Brain microvascular endothelial cell (primary cell): ENCODE results near the gene PRKN.

Experiments
- DNase-seq: peaks from one replicate; pipeline ENCODE4 v3.0.0-alpha.2; 2020
- H3K27ac ChIP-seq: fragments of 250-450 bp; sonication (Bioruptor Pico); 2 replicates; pipeline ENCODE4 v1.5.1; 2020; ENCODE audit warnings: mild to moderate bottlenecking, moderate library complexity
- H3K27me3 ChIP-seq: fragments of 250-450 bp; sonication (Bioruptor Pico); replicated peaks from 2 replicates; pipeline ENCODE4 v1.5.1; 2020; ENCODE audit warnings: mild to moderate bottlenecking
- H3K36me3 ChIP-seq: fragments of 250-450 bp; sonication (Bioruptor Pico); replicated peaks from 2 replicates; pipeline ENCODE4 v1.5.1; 2020; ENCODE audit warnings: mild to moderate bottlenecking
- H3K4me3 ChIP-seq: 2 replicates; pipeline ENCODE4 v1.5.1; 2011; ENCODE audit warnings: low read depth, mild to moderate bottlenecking, control low read depth, low read length, moderate library complexity
- in situ Hi-C: cut with HindIII; loops from 2 replicates; pipeline ENCODE4 v1.10.0; 2017; ENCODE audit warnings: low sequenced_read_pairs, low pct_ligation_motif_present
- TF ChIP-seq, protein P1 (sequence below): IDR thresholded peaks from 2 replicates; pipeline ENCODE4 v1.5.1; 2011; ENCODE audit warnings: low read depth, mild to moderate bottlenecking, moderate library complexity, low read length, control low read depth, inconsistent platforms; ENCODE audit errors: missing control alignments

PRKN gene

DNA sequence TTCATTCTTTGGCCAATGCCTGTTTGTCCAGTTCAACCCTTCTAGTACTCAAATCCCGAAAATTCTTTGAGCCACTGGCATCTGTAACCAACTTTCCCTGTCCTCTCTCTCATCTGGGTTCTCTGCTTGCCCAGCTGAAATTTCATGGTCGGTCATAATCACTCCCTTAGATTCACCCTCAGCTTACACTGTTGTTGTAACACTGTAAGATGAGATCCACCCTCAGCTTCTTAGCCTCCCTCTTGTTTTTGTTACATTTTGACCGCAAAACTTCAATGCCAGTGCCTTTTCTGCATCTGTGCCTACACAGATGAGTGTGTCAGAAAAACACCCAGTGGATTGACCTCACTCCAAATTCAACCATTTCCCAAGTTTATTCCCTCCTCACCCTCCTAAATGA, 1162.6 kb downstream of the PRKN start:
- Histone ChIP-seq H3K36me3 (no peaks in the 10 kb centered on the region), H3K27ac (no peak overlapping the region), H3K27me3 (no peaks in the 10 kb centered on the region), H3K4me3 (no peak overlapping the region)
- TF ChIP-seq, protein P1, sequence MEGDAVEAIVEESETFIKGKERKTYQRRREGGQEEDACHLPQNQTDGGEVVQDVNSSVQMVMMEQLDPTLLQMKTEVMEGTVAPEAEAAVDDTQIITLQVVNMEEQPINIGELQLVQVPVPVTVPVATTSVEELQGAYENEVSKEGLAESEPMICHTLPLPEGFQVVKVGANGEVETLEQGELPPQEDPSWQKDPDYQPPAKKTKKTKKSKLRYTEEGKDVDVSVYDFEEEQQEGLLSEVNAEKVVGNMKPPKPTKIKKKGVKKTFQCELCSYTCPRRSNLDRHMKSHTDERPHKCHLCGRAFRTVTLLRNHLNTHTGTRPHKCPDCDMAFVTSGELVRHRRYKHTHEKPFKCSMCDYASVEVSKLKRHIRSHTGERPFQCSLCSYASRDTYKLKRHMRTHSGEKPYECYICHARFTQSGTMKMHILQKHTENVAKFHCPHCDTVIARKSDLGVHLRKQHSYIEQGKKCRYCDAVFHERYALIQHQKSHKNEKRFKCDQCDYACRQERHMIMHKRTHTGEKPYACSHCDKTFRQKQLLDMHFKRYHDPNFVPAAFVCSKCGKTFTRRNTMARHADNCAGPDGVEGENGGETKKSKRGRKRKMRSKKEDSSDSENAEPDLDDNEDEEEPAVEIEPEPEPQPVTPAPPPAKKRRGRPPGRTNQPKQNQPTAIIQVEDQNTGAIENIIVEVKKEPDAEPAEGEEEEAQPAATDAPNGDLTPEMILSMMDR, result no peak
- DNase-seq, result no peak
- in situ Hi-C loops, result no loop called here

DNA sequence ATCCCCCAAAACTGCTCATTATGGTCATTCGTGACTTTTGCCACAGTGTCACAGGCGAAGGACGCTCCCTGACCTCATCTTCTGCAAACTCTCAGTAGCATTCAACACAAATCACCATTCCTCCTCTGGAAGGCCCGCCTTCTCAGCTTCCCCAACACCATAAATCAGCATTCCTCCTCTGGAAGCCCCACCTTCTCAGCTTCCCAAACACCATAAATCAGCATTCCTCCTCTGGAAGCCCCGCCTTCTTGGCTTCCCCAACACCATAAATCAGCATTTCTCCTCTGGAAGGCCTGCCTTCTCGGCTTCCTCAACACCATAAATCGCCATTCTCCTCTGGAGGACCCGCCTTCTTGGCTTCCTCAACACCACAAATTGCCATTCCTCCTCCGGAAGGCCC, 1165.7 kb downstream of the PRKN start:
- TF ChIP-seq, protein P1, result no peak
- Histone ChIP-seq H3K27me3 (no peaks in the 10 kb centered on the region), H3K4me3 (no peak overlapping the region), H3K36me3 (no peaks in the 10 kb centered on the region), H3K27ac (no peak overlapping the region)
- in situ Hi-C loops, result no loop called here
- no peak for DNase-seq

DNA sequence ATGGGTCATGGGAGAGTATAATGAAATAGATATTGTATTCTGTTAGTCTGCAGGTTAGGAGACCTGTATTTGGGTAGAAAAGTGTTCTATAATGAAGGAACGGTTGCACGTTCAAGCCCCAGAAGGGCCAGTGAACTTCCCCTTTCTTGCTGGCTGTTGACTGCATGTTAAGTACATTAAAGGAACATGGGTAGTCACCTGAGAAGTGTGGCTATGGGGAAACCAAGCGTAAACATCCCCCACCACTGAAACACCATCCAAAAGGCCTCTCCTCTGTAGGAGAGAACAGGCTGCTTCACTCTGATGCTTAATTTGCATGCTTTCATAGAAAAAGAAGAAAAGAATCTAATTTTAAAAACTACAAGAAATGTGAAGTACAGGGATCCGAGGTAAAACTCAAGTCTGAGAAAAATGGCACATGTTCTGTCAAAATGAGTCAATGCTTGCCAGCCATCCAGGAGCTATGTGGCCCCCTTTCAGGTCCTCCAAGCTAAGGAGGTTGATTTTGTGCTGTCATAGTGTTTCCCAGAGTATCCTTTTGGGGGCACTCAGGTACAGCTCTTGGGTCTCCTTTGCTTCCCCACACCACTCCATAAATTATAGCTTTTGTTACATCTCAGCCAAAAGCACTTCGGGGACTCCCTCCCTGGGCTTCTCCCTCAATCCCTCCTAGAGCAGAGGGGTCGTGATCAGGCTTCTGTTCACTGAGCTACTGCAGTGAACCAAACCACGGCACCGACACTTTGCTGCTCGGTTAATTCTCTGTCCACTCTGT, 1170.0 kb downstream of the PRKN start:
- DNase-seq, result no peak
- H3K27me3 ChIP-seq, result no peaks in the 10 kb centered on the region
- H3K27ac ChIP-seq, result no peak overlapping the region
- in situ Hi-C loops, result no loop called here
- H3K36me3 ChIP-seq, result no peaks in the 10 kb centered on the region
- TF ChIP-seq, protein P1, result no peak
- H3K4me3 ChIP-seq, result no peak overlapping the region

DNA sequence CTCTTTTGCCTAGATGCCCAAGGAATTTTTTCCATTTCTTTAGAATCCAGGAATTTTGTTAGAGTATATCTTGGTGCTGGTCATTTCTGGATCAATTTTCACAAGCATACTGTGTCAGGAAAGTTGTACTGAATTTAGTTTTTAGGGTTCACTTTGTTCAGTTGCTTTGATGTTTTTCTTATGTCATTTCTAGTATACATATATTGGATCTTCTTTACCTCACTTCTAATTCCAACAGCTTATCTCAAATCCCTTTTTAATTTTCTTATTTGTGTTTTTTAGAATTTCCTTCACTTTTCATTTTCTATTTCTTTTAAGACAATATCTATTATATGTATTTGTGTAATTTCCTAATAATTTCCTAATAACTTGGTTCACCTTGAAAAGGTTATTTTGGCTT, 1172.7 kb downstream of the PRKN start:
- H3K27me3 ChIP-seq, result no peaks in the 10 kb centered on the region
- H3K27ac ChIP-seq, result no peak overlapping the region
- TF ChIP-seq, protein P1, result no peak
- in situ Hi-C loops, result no loop called here
- DNase-seq, result no peak
- H3K36me3 ChIP-seq, result no peaks in the 10 kb centered on the region
- H3K4me3 ChIP-seq, result no peak overlapping the region

DNA sequence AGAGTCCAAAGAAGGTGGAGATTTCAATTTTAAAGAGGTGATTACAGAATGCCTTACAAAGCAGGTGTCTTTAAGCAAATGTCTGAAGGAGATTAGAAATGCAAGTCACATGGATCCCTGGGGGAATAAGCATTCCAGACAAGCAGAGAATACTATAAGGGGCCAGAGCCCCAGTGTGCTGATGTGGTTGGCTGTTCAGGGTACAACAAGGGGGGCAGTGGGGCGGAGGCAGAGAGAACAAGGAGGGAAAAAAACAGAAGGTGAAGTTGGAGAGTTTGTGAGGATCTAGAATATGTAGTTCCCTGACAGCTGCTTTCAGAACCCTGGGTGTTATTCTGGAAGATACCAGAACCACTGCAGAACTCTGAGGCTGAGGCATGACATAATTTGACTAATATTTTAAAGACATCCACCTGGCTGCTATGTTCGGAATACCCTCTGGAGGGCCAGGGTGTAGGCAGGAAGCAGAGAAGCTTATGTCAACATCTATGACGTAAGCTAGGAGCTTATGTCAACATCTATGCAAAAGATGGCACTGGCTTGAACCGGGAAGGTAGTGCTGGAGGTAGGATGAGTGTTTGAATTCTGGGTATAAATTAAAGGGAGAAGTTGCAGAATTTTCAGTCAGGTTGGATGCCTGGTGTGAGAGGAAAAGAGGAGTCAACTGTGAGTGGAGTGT, 1177.5 kb downstream of the PRKN start:
- in situ Hi-C loops, result no loop called here
- no peak overlapping the region for H3K4me3 ChIP-seq
- no peaks in the 10 kb centered on the region for H3K36me3 ChIP-seq
- DNase-seq, result peak; percentile 2
- no peak overlapping the region for H3K27ac ChIP-seq
- TF ChIP-seq, protein P1, result no peak
- no peaks in the 10 kb centered on the region for H3K27me3 ChIP-seq
